Urinary bladder (tissue), 4 donors: ENCODE measurements around the gene SFMBT1. TPM values are rescaled to one million over a fixed set of nuclear protein-coding genes. Genes with fewer than 3 reads are reported as not detected.
"Not testable (repeated sequence)": the region's sequence is repeated elsewhere in the genome, so short reads cannot be mapped to it uniquely, and the experiment has no call there.

Experiments
- DNase-seq: peaks from one replicate; pipeline ENCODE4 v3.0.0-alpha.2; 2015; ENCODE audit errors: extremely low spot score
- H3K27ac ChIP-seq: one replicate; pipeline ENCODE4 v1.5.1; 2013; ENCODE audit warnings: low read depth, mild to moderate bottlenecking, moderate library complexity
- H3K36me3 ChIP-seq: one replicate; pipeline ENCODE4 v1.6.1; 2013; ENCODE audit warnings: mild to moderate bottlenecking, moderate library complexity; ENCODE audit not compliant: insufficient read depth
- H3K4me1 ChIP-seq: one replicate; pipeline ENCODE4 v1.6.1; 2013; ENCODE audit warnings: mild to moderate bottlenecking, moderate library complexity; ENCODE audit not compliant: insufficient read depth
- H3K4me3 ChIP-seq: one replicate; pipeline ENCODE4 v1.5.1; 2013; ENCODE audit warnings: low read depth, low read length
- WGBS: extraction: QIAGEN DNeasy Blood & Tissue Kit; methylation state at CpG from one replicate; pipeline ENCODE4 v1.1.7; 2013; 5-methylcytosine and 5-hydroxymethylcytosine counted together
- polyA plus RNA-seq: library from polyadenylated mRNA; stranded (reverse); fragments of 200-250 nt; gene quantifications from one replicate; pipeline ENCODE4 v1.2.3, GENCODE V29; 2013
- total RNA-seq: library from RNA; depleted of rRNA; stranded (reverse); fragments of >200 nt; gene quantifications from one replicate; pipeline ENCODE4 v1.2.3, GENCODE V29; 2014
- donor health status: healthy with polysubstance abuse.
- donor health status: healthy.

Gene SFMBT1
- total and polyA plus RNA-seq, 2 donors: 5.5 to 17.8 TPM

- Histone ChIP-seq H3K27ac (no peak overlapping the region), H3K36me3 (no peaks in the 10 kb centered on the region), H3K4me3 (no peak overlapping the region), H3K4me1 (no peaks in the 10 kb centered on the region)
- no peak for DNase-seq
- WGBS: 89% methylated on average over 5 of the region's 5 CpGs
Observed at GRCh38 chr3:53038679-53039375, 7.0 kb downstream of the SFMBT1 start.

GRCh38 chr3:53035825-53036619 lies 9.9 kb downstream of the SFMBT1 start:
- Histone ChIP-seq H3K4me1 (no peaks in the 10 kb centered on the region), H3K36me3 (no peaks in the 10 kb centered on the region), H3K27ac (no peak overlapping the region), H3K4me3 (no peak overlapping the region)
- 91% methylated on average over 11 of the region's 11 CpGs for WGBS
- no peak for DNase-seq

- 68% methylated on average over 4 of the region's 5 CpGs for WGBS
- not testable (repeated sequence) for DNase-seq, H3K36me3 ChIP-seq, H3K4me1 ChIP-seq, H3K4me3 ChIP-seq, H3K27ac ChIP-seq
Observed at GRCh38 chr3:53035018-53035417, 10.9 kb downstream of the SFMBT1 start.

GRCh38 chr3:53034411-53034810 lies 11.5 kb downstream of the SFMBT1 start:
- H3K36me3 ChIP-seq, DNase-seq, H3K4me3 ChIP-seq, H3K4me1 ChIP-seq, H3K27ac ChIP-seq: not testable (repeated sequence)
- 98% methylated on average over 10 of the region's 10 CpGs for whole genome bisulfite sequencing

- H3K4me3 ChIP-seq: no peak overlapping the region
- no peaks in the 10 kb centered on the region for H3K36me3 ChIP-seq
- no peak for DNase-seq
- no peaks in the 10 kb centered on the region for H3K4me1 ChIP-seq
- H3K27ac ChIP-seq: no peak overlapping the region
Observed at GRCh38 chr3:53032609-53033008, 13.3 kb downstream of the SFMBT1 start.

GRCh38 chr3:53030619-53031449 lies 15.0 kb downstream of the SFMBT1 start:
- WGBS: 86% methylated on average over 4 of the region's 4 CpGs
- no peaks in the 10 kb centered on the region for H3K36me3 ChIP-seq
- no peak overlapping the region for H3K27ac ChIP-seq
- peaks cover 1% of the 10 kb centered on the region for H3K4me1 ChIP-seq
- DNase-seq: no peak
- H3K4me3 ChIP-seq: no peak overlapping the region

- no peak for DNase-seq
- 94% methylated on average over 7 of the region's 7 CpGs for WGBS
Observed at GRCh38 chr3:53028641-53029040, 17.2 kb downstream of the SFMBT1 start.

GRCh38 chr3:53027254-53027844 lies 18.5 kb downstream of the SFMBT1 start:
- Histone ChIP-seq H3K27ac (no peak overlapping the region), H3K36me3 (no peaks in the 10 kb centered on the region), H3K4me3 (no peak overlapping the region), H3K4me1 (peaks cover 1% of the 10 kb centered on the region)
- 86% methylated on average over 4 of the region's 4 CpGs for WGBS
- DNase-seq: no peak

More at GRCh38 chr3:53028641-53029040, 17.2 kb downstream of the SFMBT1 start:
- H3K36me3 ChIP-seq: no peaks in the 10 kb centered on the region
- H3K27ac ChIP-seq: no peak overlapping the region
- no peak overlapping the region for H3K4me3 ChIP-seq
- H3K4me1 ChIP-seq: peaks cover 1% of the 10 kb centered on the region

- DNase-seq: no peak
- peaks cover 1% of the 10 kb centered on the region for H3K4me1 ChIP-seq
Observed at GRCh38 chr3:53026382-53027162, 19.3 kb downstream of the SFMBT1 start.

GRCh38 chr3:53024315-53024714 lies 21.6 kb downstream of the SFMBT1 start:
- H3K27ac ChIP-seq: no peak overlapping the region
- DNase-seq: no peak
- H3K4me3 ChIP-seq: no peak overlapping the region
- 89% methylated on average over 6 of the region's 6 CpGs for WGBS
- peaks cover 1% of the 10 kb centered on the region for H3K4me1 ChIP-seq
- H3K36me3 ChIP-seq: no peaks in the 10 kb centered on the region

More at GRCh38 chr3:53026382-53027162, 19.3 kb downstream of the SFMBT1 start:
- WGBS: 66% methylated on average over 10 of the region's 10 CpGs
- H3K36me3 ChIP-seq: no peaks in the 10 kb centered on the region
- no peak overlapping the region for H3K27ac ChIP-seq
- H3K4me3 ChIP-seq: no peak overlapping the region

- no peak overlapping the region for H3K27ac ChIP-seq
- no peaks in the 10 kb centered on the region for H3K36me3 ChIP-seq
- no peak overlapping the region for H3K4me3 ChIP-seq
- DNase-seq: no peak
- peaks cover 1% of the 10 kb centered on the region for H3K4me1 ChIP-seq
- 90% methylated on average over 4 of the region's 4 CpGs for WGBS
Observed at GRCh38 chr3:53023072-53023823, 22.6 kb downstream of the SFMBT1 start.

- no peak for DNase-seq
- H3K36me3 ChIP-seq: no peaks in the 10 kb centered on the region
- no peak overlapping the region for H3K4me3 ChIP-seq
- H3K27ac ChIP-seq: no peak overlapping the region
- peaks cover 1% of the 10 kb centered on the region for H3K4me1 ChIP-seq
- WGBS: 95% methylated on average over 3 of the region's 3 CpGs
Observed at GRCh38 chr3:53022647-53023046, 23.2 kb downstream of the SFMBT1 start.
